SK-N-SH (cell line): ENCODE measurements around the gene CHML. TPM values are rescaled to one million over a fixed set of nuclear protein-coding genes. Genes with fewer than 3 reads are reported as not detected.

Experiments used
- CTCF ChIA-PET: fragments of 300-600, 350-600 bp; formaldehyde crosslinking; extraction: SDS; loops from one replicate; lab custom pipeline; 2021; lab: Yijun Ruan, JAX
- POLR2A ChIA-PET: fragments of 350-600 bp; sonication (Branson Sonifier 250); formaldehyde crosslinking; extraction: SDS; loops from one replicate; lab custom pipeline; 2020; ENCODE audit warnings: antibody characterized with exemption, inconsistent platforms; lab: Yijun Ruan, JAX
- DNase-seq: peaks from one replicate; pipeline ENCODE4 v3.0.0; 2012
- H2AFZ ChIP-seq: fragments of 200-600 bp; sonication (generic); 2 replicates; pipeline ENCODE4 v1.8.1; 2016; ENCODE audit warnings: antibody characterized with exemption, mild to moderate bottlenecking, low read depth
- H3F3A ChIP-seq: fragments of 200-600 bp; sonication (generic); replicated peaks from 2 replicates; pipeline ENCODE3; 2016; ENCODE audit warnings: antibody characterized with exemption, mild to moderate bottlenecking; ENCODE audit not compliant: insufficient read depth
- H3K27ac ChIP-seq, 2 experiments: fragments of 200-500 bp in 1 of 2; fragments of 200-600 bp in 1 of 2; sonication (Bioruptor generic) in 1 of 2; sonication (generic), shearing (Covaris generic) in 1 of 2; 2 replicates each; pipeline versions ENCODE4 v1.5.1 to v1.6.1; 2014 to 2016; ENCODE audit warnings: low read depth in 2 of 2, inconsistent platforms in 1 of 2, low read length in 1 of 2, mild to moderate bottlenecking in 1 of 2, mixed read lengths in 1 of 2
- H3K27me3 ChIP-seq: fragments of 200-600 bp; sonication (generic), shearing (Covaris generic); 2 replicates; pipeline ENCODE4 v1.6.1; 2016; ENCODE audit warnings: mixed run types; ENCODE audit not compliant: insufficient read depth
- H3K36me3 ChIP-seq, 2 experiments: fragments of 200-500 bp in 1 of 2; fragments of 200-600 bp in 1 of 2; sonication (Bioruptor generic) in 1 of 2; sonication (generic) in 1 of 2; replicated peaks in 1 of 2; 2 replicates each; pipeline versions ENCODE3 to v1.5.1; 2014 to 2016; ENCODE audit warnings: low read length in 1 of 2, mild to moderate bottlenecking in 1 of 2; ENCODE audit not compliant: insufficient read depth in 2 of 2, control insufficient read depth in 1 of 2
- H3K4me1 ChIP-seq, 2 experiments: fragments of 200-500 bp in 1 of 2; fragments of 200-600 bp in 1 of 2; sonication (Bioruptor generic) in 1 of 2; sonication (generic), shearing (Covaris generic) in 1 of 2; 2 replicates each; pipeline versions ENCODE4 v1.5.1 to v1.6.1; 2014 to 2016; ENCODE audit warnings: low read depth in 1 of 2, low read length in 1 of 2, mixed run types in 1 of 2; ENCODE audit not compliant: insufficient read depth in 2 of 2, control insufficient read depth in 1 of 2
- H3K4me2 ChIP-seq: fragments of 200-600 bp; sonication (generic), shearing (Covaris generic); 2 replicates; pipeline ENCODE4 v1.6.1; 2017; ENCODE audit warnings: mixed run types
- H3K4me3 ChIP-seq, 2 experiments: fragments of 200-500 bp in 1 of 2; fragments of 200-600 bp in 1 of 2; sonication (Bioruptor generic) in 1 of 2; sonication (generic), shearing (Covaris generic) in 1 of 2; 2 replicates each; pipeline versions ENCODE4 v1.5.1 to v1.8.1; 2014 to 2016; ENCODE audit warnings: low read depth in 2 of 2, inconsistent platforms in 1 of 2, low read length in 1 of 2, mild to moderate bottlenecking in 1 of 2, mixed read lengths in 1 of 2, moderate library complexity in 1 of 2
- H3K79me2 ChIP-seq: fragments of 200-600 bp; sonication (generic); 2 replicates; pipeline ENCODE4 v1.8.1; 2017; ENCODE audit warnings: mild to moderate bottlenecking; ENCODE audit not compliant: insufficient read depth
- H3K9ac ChIP-seq: fragments of 200-600 bp; sonication (generic); 2 replicates; pipeline ENCODE4 v1.6.1; 2017; ENCODE audit warnings: mixed run types
- H3K9me2 ChIP-seq: fragments of 200-600 bp; sonication (generic); 2 replicates; pipeline ENCODE4 v1.6.1; 2017; ENCODE audit warnings: mixed run types
- H3K9me3 ChIP-seq: fragments of 200-600 bp; sonication (generic); 2 replicates; pipeline ENCODE4 v1.6.1; 2017; ENCODE audit warnings: mixed run types, mild to moderate bottlenecking, moderate library complexity
- H4K20me1 ChIP-seq: fragments of 200-600 bp; sonication (generic); 2 replicates; pipeline ENCODE4 v1.6.1; 2017; ENCODE audit warnings: mild to moderate bottlenecking, mixed run types; ENCODE audit not compliant: insufficient read depth
- CHD2 ChIP-seq: fragments of 150-350 bp; IDR thresholded peaks from 2 replicates; pipeline ENCODE4 v1.6.1; 2018; ENCODE audit warnings: low read length; ENCODE audit not compliant: partially characterized antibody
- ELF1 ChIP-seq: IDR thresholded peaks from 2 replicates; pipeline ENCODE4 v1.4.0; 2012
- FOXJ3 ChIP-seq: sonication (generic); formaldehyde crosslinking; IDR thresholded peaks from 2 replicates; pipeline ENCODE4 v1.5.1; 2020; ENCODE audit warnings: mild to moderate bottlenecking, missing genetic modification reagents
- GABPA ChIP-seq: IDR thresholded peaks from 2 replicates; pipeline ENCODE4 v1.4.0; 2012; ENCODE audit warnings: low read depth, mild to moderate bottlenecking
- GATA2 ChIP-seq: sonication (generic); formaldehyde crosslinking; IDR thresholded peaks from 2 replicates; pipeline ENCODE4 v1.5.0; 2020; ENCODE audit warnings: mild to moderate bottlenecking, missing genetic modification reagents
- JUND ChIP-seq: IDR thresholded peaks from 2 replicates; pipeline ENCODE4 v1.4.0; 2012
- MAX ChIP-seq: IDR thresholded peaks from 2 replicates; pipeline ENCODE4 v1.4.0; 2012; ENCODE audit warnings: low read depth
- MEF2A ChIP-seq: IDR thresholded peaks from 2 replicates; pipeline ENCODE4 v1.4.0; 2012; ENCODE audit warnings: low read depth, borderline replicate concordance
- MXI1 ChIP-seq: IDR thresholded peaks from 2 replicates; pipeline ENCODE4 v1.6.1; 2012; ENCODE audit warnings: mild to moderate bottlenecking, low read depth, low read length, improper control_type of control experiment
- NFIC ChIP-seq: IDR thresholded peaks from 2 replicates; pipeline ENCODE4 v1.4.0; 2012; ENCODE audit warnings: borderline replicate concordance
- NRF1 ChIP-seq: IDR thresholded peaks from 2 replicates; pipeline ENCODE4 v1.6.1; 2012; ENCODE audit warnings: low read depth, mild to moderate bottlenecking, low read length
- POLR2AphosphoS5 ChIP-seq: IDR thresholded peaks from 2 replicates; pipeline ENCODE4 v1.6.1; 2012; ENCODE audit warnings: low read depth, low read length
- RCOR1 ChIP-seq: fragments of 150-350 bp; IDR thresholded peaks from 2 replicates; pipeline ENCODE4 v1.6.1; 2017; ENCODE audit warnings: antibody characterized with exemption, low read length
- RFX5 ChIP-seq: IDR thresholded peaks from 2 replicates; pipeline ENCODE4 v1.6.1; 2012; ENCODE audit warnings: mild to moderate bottlenecking, improper control_type of control experiment, low read length
- RXRA ChIP-seq: IDR thresholded peaks from 2 replicates; pipeline ENCODE4 v1.4.0; 2012; ENCODE audit warnings: low read depth, mild to moderate bottlenecking, borderline replicate concordance
- SIN3A ChIP-seq: IDR thresholded peaks from 2 replicates; pipeline ENCODE4 v1.6.1; 2012; ENCODE audit warnings: low read depth, mild to moderate bottlenecking, low read length, moderate library complexity, borderline replicate concordance
- SMC3 ChIP-seq: IDR thresholded peaks from 2 replicates; pipeline ENCODE4 v1.6.1; 2012; ENCODE audit warnings: low read depth, low read length, improper control_type of control experiment
- TAF1 ChIP-seq: IDR thresholded peaks from 2 replicates; pipeline ENCODE4 v1.6.1; 2012; ENCODE audit warnings: low read depth, mild to moderate bottlenecking, low read length, moderate library complexity, borderline replicate concordance
- TEAD4 ChIP-seq: IDR thresholded peaks from 2 replicates; pipeline ENCODE4 v1.4.0; 2012; ENCODE audit warnings: mild to moderate bottlenecking, borderline replicate concordance; ENCODE audit not compliant: insufficient read depth
- YY1 ChIP-seq: IDR thresholded peaks from 2 replicates; pipeline ENCODE4 v1.4.0; 2012; ENCODE audit warnings: low read depth, mild to moderate bottlenecking
- WGBS: methylation state at CpG from one replicate; pipeline ENCODE4 v1.1.6; 2017; ENCODE audit warnings: low lambda C conversion rate; 5-methylcytosine and 5-hydroxymethylcytosine counted together
- polyA plus RNA-seq, 3 experiments: library from polyadenylated mRNA; depleted of rRNA; stranded (reverse); fragments of >200 nt; gene quantifications; 2 replicates each; pipeline ENCODE4 v1.2.3, GENCODE V29; 2012
- TF ChIP-seq, protein P1 (sequence below): IDR thresholded peaks from 2 replicates; pipeline ENCODE4 v1.6.1; 2012; ENCODE audit warnings: mild to moderate bottlenecking, low read depth, low read length, moderate library complexity
- TF ChIP-seq, protein P2 (sequence below): fragments of 150-350 bp; IDR thresholded peaks from 2 replicates; pipeline ENCODE4 v1.6.1; 2017; ENCODE audit warnings: antibody characterized with exemption, low read length, low read depth, borderline replicate concordance

CHML gene
- polyA plus RNA-seq, 1 of the 3 experiments (the other 2 are of a cell fraction): 3.0 TPM

GRCh38 chr1:241658081-241658793 lies 18.1 kb upstream of the CHML start:
- no peaks in the 10 kb centered on the region for H3F3A ChIP-seq
- no peaks in the 10 kb centered on the region for H3K27me3 ChIP-seq
- no peaks in the 10 kb centered on the region for H4K20me1 ChIP-seq
- DNase-seq: no peak
- H3K79me2 ChIP-seq: no peaks in the 10 kb centered on the region
- H3K4me1 ChIP-seq: no peaks in the 10 kb centered on the region
- H3K4me2 ChIP-seq: no peak overlapping the region
- no peaks in the 10 kb centered on the region for H3K36me3 ChIP-seq
- H3K27ac ChIP-seq: no peak overlapping the region
- H3K4me3 ChIP-seq: no peak overlapping the region
- CTCF ChIA-PET: interaction anchor here (1.5 kb wide), 1 partner anchor 26 kb away, joined by 4 read pairs; no protein-coding TSS in a partner anchor
- WGBS: 73% methylated on average over 3 of the region's 3 CpGs
- no peaks in the 10 kb centered on the region for H3K9me3 ChIP-seq
- TF ChIP-seq NFIC (no peak), RCOR1 (no peak), GATA2 (no peak), YY1 (no peak), MEF2A (no peak), MXI1 (no peak)
- TF ChIP-seq, protein P1, sequence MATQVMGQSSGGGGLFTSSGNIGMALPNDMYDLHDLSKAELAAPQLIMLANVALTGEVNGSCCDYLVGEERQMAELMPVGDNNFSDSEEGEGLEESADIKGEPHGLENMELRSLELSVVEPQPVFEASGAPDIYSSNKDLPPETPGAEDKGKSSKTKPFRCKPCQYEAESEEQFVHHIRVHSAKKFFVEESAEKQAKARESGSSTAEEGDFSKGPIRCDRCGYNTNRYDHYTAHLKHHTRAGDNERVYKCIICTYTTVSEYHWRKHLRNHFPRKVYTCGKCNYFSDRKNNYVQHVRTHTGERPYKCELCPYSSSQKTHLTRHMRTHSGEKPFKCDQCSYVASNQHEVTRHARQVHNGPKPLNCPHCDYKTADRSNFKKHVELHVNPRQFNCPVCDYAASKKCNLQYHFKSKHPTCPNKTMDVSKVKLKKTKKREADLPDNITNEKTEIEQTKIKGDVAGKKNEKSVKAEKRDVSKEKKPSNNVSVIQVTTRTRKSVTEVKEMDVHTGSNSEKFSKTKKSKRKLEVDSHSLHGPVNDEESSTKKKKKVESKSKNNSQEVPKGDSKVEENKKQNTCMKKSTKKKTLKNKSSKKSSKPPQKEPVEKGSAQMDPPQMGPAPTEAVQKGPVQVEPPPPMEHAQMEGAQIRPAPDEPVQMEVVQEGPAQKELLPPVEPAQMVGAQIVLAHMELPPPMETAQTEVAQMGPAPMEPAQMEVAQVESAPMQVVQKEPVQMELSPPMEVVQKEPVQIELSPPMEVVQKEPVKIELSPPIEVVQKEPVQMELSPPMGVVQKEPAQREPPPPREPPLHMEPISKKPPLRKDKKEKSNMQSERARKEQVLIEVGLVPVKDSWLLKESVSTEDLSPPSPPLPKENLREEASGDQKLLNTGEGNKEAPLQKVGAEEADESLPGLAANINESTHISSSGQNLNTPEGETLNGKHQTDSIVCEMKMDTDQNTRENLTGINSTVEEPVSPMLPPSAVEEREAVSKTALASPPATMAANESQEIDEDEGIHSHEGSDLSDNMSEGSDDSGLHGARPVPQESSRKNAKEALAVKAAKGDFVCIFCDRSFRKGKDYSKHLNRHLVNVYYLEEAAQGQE: no peak
- TF ChIP-seq, protein P2, sequence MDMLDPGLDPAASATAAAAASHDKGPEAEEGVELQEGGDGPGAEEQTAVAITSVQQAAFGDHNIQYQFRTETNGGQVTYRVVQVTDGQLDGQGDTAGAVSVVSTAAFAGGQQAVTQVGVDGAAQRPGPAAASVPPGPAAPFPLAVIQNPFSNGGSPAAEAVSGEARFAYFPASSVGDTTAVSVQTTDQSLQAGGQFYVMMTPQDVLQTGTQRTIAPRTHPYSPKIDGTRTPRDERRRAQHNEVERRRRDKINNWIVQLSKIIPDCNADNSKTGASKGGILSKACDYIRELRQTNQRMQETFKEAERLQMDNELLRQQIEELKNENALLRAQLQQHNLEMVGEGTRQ: no peak
- no peak overlapping the region for H2AFZ ChIP-seq
- POLR2A ChIA-PET: no interaction called here
- no peak overlapping the region for H3K9ac ChIP-seq
- H3K9me2 ChIP-seq: no peaks in the 10 kb centered on the region

- no peaks in the 10 kb centered on the region for H3K9me3 ChIP-seq
- H3K27ac ChIP-seq: no peak overlapping the region
- no peak overlapping the region for H3K4me3 ChIP-seq
- H3K79me2 ChIP-seq: no peaks in the 10 kb centered on the region
- TF ChIP-seq CHD2: no peak
- no peak for TF ChIP-seq FOXJ3
- no peak for TF ChIP-seq NRF1
- TF ChIP-seq POLR2AphosphoS5: no peak
- TF ChIP-seq RXRA: no peak
- no peak for TF ChIP-seq TEAD4
- no peak for TF ChIP-seq SIN3A
- no peak for TF ChIP-seq MAX
- no peak for TF ChIP-seq TAF1
- no peak for TF ChIP-seq ELF1
- TF ChIP-seq, protein P2: no peak
- TF ChIP-seq MEF2A: no peak
- TF ChIP-seq NFIC: no peak
- no peak for TF ChIP-seq JUND
- TF ChIP-seq GABPA: no peak
- no peak for TF ChIP-seq SMC3
- no peak for TF ChIP-seq GATA2
- no peak for TF ChIP-seq RFX5
- no peak overlapping the region for H3K4me2 ChIP-seq
- no peaks in the 10 kb centered on the region for H3K36me3 ChIP-seq
- ChIA-PET CTCF (interaction anchor here (0.6 kb wide), 1 partner anchor 70 kb away, joined by 3 read pairs; no protein-coding TSS in a partner anchor), POLR2A (no interaction called here)
- no peaks in the 10 kb centered on the region for H3K9me2 ChIP-seq
- 25% methylated on average over 1 of the region's 1 CpG for WGBS
- no peak for DNase-seq
- no peak overlapping the region for H3K9ac ChIP-seq
- no peaks in the 10 kb centered on the region for H3F3A ChIP-seq
- no peaks in the 10 kb centered on the region for H3K4me1 ChIP-seq
- no peaks in the 10 kb centered on the region for H3K27me3 ChIP-seq
- no peaks in the 10 kb centered on the region for H4K20me1 ChIP-seq
- no peak overlapping the region for H2AFZ ChIP-seq
Measured at GRCh38 chr1:241654641-241655040, 14.5 kb upstream of the CHML start.
